Activated B cell treated with CpG ODN at 0.5 μM for 24 hours (primary cell): ENCODE results near the gene TMEM140. TPM values are rescaled to one million over a fixed set of nuclear protein-coding genes. Genes with fewer than 3 reads are reported as not detected.

ENCODE experiments used
- ATAC-seq: fragments of 200-7000 bp; cut with Tn5 transposase; one replicate; pipeline ENCODE4 v1.10.0; 2021; ENCODE audit warnings: low read depth, mild to moderate bottlenecking, moderate library complexity
- CTCF ChIA-PET: fragments of 350-600 bp; sonication (Branson Sonifier 250); formaldehyde crosslinking; loops from one replicate; lab custom pipeline; 2021; ENCODE audit warnings: antibody characterized with exemption; lab: Charles Lee
- POLR2A ChIA-PET: fragments of 350-600 bp; sonication (Branson Sonifier 250); formaldehyde crosslinking; loops from one replicate; lab custom pipeline; 2021; ENCODE audit warnings: antibody characterized with exemption; lab: Charles Lee
- DNase-seq: peaks from one replicate; pipeline ENCODE4 v3.0.0; 2022
- H3K27ac Mint-ChIP-seq: one replicate; pipeline ENCODE4 v1.8.0; 2020; ENCODE audit warnings: mixed read lengths
- H3K27me3 Mint-ChIP-seq: one replicate; pipeline ENCODE4 v1.8.0; 2021; ENCODE audit warnings: mixed read lengths
- H3K36me3 Mint-ChIP-seq: one replicate; pipeline ENCODE4 v1.8.0; 2021; ENCODE audit warnings: low read depth, mixed read lengths
- H3K4me1 Mint-ChIP-seq: one replicate; pipeline ENCODE4 v1.8.0; 2021; ENCODE audit warnings: mixed read lengths
- H3K4me3 Mint-ChIP-seq: one replicate; pipeline ENCODE4 v1.8.0; 2020; ENCODE audit warnings: mild to moderate bottlenecking, mixed read lengths
- H3K9me3 Mint-ChIP-seq: one replicate; pipeline ENCODE4 v1.8.0; 2020; ENCODE audit warnings: mixed read lengths
- intact Hi-C: fragments of 100-400 bp; cut with micrococcal nuclease; formaldehyde crosslinking; loops from one replicate; pipeline ENCODE4 v1.15.1; 2024
- total RNA-seq: library from RNA; stranded (reverse); gene quantifications from 2 replicates; pipeline ENCODE4 v1.2.3, GENCODE V29; 2022
- TF ChIP-seq, protein P1 (sequence below): fragments of 200-600 bp; IDR thresholded peaks from one replicate; pipeline ENCODE4 v1.8.0; 2022; ENCODE audit warnings: antibody characterized with exemption, mild to moderate bottlenecking

The TMEM140 gene
- total RNA-seq, 1 donor from 2014 or later = 20.9 TPM

DNA sequence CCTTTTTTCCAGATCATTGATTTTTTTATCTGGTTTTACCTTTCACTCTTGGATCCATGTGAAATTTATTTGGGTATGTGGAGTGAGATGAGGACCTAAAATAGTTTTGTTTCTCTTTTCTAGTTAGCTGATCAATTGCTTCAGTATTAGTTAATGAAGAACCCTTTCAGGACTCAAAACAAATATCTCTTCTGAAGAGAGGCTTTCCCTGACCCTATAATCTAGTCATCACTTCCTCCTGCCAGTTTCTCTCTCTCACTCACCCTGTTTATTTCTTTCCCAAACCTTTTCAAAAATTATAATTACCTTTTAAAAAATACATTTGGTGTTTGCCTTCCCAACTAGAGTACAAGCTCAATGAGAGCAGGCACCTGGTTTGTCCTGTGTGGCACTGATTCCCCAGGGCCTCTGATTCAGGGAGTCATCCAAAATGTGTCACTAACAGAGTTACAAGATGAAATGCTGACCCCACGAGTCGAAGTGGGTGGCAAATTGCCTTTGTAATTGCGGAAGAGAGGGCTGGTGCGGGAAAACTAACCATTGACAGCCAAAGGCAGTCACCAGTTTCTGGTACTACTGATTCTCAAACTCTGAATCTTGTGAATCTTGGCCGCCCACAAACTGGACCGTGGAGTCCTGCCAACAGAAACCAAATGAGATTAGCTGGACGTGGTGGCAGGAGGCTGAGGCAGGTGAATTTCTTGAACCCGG, 2.4 kb downstream of the TMEM140 start:
- ATAC-seq (no peak), DNase-seq (no peak)
- intact Hi-C loops = no loop called here
- Mint-ChIP-seq H3K9me3 (peaks cover 13% of the 10 kb centered on the region), H3K36me3 (peaks cover 47% of the 10 kb centered on the region), H3K27me3 (no peaks in the 10 kb centered on the region), H3K4me3 (peak overlapping the region; percentile 83), H3K4me1 (peaks cover 88% of the 10 kb centered on the region), H3K27ac (peak overlapping the region; percentile 93)
- CTCF ChIA-PET = interaction anchor here (0.8 to 2.1 kb wide), 7 partner anchors 11 to 164 kb away, joined by 3 to 9 read pairs (median 3); partner anchors contain the start of genes AGBL3, CYREN and WDR91
- TF ChIP-seq, protein P1, sequence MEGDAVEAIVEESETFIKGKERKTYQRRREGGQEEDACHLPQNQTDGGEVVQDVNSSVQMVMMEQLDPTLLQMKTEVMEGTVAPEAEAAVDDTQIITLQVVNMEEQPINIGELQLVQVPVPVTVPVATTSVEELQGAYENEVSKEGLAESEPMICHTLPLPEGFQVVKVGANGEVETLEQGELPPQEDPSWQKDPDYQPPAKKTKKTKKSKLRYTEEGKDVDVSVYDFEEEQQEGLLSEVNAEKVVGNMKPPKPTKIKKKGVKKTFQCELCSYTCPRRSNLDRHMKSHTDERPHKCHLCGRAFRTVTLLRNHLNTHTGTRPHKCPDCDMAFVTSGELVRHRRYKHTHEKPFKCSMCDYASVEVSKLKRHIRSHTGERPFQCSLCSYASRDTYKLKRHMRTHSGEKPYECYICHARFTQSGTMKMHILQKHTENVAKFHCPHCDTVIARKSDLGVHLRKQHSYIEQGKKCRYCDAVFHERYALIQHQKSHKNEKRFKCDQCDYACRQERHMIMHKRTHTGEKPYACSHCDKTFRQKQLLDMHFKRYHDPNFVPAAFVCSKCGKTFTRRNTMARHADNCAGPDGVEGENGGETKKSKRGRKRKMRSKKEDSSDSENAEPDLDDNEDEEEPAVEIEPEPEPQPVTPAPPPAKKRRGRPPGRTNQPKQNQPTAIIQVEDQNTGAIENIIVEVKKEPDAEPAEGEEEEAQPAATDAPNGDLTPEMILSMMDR = no peak
- POLR2A ChIA-PET = interaction anchor here (1.4 to 7.6 kb wide), 4 partner anchors 12 to 164 kb away, joined by 4 to 119 read pairs (median 78); partner anchors contain the start of genes AGBL3, CYREN and WDR91

DNA sequence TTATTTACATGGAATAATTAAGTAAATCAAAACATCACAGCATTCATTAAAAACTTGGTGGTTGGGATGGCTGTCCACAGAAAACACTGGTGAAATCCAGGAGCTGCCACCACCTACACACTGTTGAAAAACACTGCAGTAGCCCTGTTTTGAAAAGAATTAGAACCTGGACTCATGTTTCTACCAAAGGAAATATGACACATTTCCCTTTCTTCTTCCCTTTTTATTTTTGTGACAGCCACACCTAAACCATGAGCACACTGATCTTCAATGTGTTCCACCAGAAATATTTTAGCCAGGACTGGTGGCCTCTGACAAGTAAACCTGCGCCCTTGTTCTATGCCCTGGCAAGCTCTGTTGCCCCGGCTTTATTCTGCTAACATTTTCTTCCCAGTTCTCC, 3.3 kb downstream of the TMEM140 start:
- H3K4me3 Mint-ChIP-seq = peak overlapping the region; percentile 83
- peaks cover 85% of the 10 kb centered on the region for H3K4me1 Mint-ChIP-seq
- DNase-seq = no peak
- H3K27ac Mint-ChIP-seq = peak overlapping the region; percentile 93
- H3K27me3 Mint-ChIP-seq = no peaks in the 10 kb centered on the region
- peaks cover 19% of the 10 kb centered on the region for H3K9me3 Mint-ChIP-seq
- no peak for ATAC-seq
- POLR2A ChIA-PET = interaction anchor here (0.8 to 7.6 kb wide), 5 partner anchors 11 to 164 kb away, joined by 3 to 119 read pairs (median 4); partner anchors contain the start of genes AGBL3, CYREN and WDR91
- H3K36me3 Mint-ChIP-seq = peaks cover 56% of the 10 kb centered on the region
- CTCF ChIA-PET = interaction anchor here (0.8 to 2.0 kb wide), 5 partner anchors 20 to 165 kb away, joined by 3 to 9 read pairs (median 3); partner anchors contain the start of genes AGBL3, CYREN and WDR91
- intact Hi-C loops = no loop called here
- TF ChIP-seq, protein P1 = no peak

DNA sequence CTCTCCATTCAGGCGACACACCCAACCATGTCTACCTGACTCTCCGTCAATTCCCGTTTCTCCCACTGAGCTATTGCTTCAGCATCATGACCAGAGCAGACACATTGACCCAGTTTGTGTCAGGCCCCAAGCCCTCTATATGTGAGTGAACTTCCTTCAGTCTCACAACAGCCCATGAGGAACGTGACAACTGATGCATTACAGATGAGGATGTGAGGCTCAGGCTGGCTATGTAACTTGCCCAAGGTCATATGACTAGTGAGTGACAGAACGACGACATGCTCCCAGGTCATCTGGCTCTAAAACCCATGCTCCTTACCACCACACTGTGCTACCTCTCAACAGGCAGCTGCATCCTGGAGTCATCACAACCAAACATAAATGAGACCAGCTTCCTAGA, 3.7 kb downstream of the TMEM140 start:
- Mint-ChIP-seq H3K27me3 (no peaks in the 10 kb centered on the region), H3K36me3 (peaks cover 60% of the 10 kb centered on the region), H3K9me3 (peaks cover 23% of the 10 kb centered on the region), H3K27ac (peak overlapping the region; percentile 93), H3K4me1 (peaks cover 81% of the 10 kb centered on the region), H3K4me3 (peak overlapping the region; percentile 83)
- DNase-seq (no peak), ATAC-seq (peak; percentile 48)
- intact Hi-C loops = no loop called here
- POLR2A ChIA-PET = interaction anchor here (0.8 to 7.6 kb wide), 6 partner anchors 11 to 165 kb away, joined by 3 to 119 read pairs (median 4); partner anchors contain the start of genes AGBL3, CYREN and WDR91
- CTCF ChIA-PET = interaction anchor here (0.8 to 2.0 kb wide), 5 partner anchors 19 to 165 kb away, joined by 3 to 9 read pairs (median 3); partner anchors contain the start of genes AGBL3, CYREN and WDR91
- TF ChIP-seq, protein P1 = no peak

DNA sequence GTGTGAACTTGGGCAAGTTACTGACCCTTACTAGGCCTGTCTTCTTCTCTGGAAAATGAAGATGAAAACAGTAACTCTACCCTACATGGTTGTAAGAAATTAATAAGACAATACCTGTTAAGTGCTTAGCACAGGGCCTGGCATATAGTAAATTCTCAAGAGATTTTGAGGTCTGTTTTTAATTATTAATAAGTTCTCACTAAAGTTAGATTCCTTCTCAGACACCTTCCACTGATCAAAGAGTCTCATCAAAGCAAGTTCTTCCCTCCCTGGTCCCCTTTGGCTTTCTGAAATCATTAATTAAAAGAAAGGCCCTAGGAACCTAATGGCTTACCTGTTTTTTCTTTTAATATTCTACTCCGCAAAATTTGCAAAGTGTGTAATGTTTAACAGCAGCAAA, 4.6 kb downstream of the TMEM140 start:
- intact Hi-C loops = no loop called here
- CTCF ChIA-PET = no interaction called here

More for the DNA sequence above, 4.6 kb downstream of the TMEM140 start:
- peaks cover 72% of the 10 kb centered on the region for H3K4me1 Mint-ChIP-seq
- TF ChIP-seq, protein P1 = no peak
- no peaks in the 10 kb centered on the region for H3K27me3 Mint-ChIP-seq
- no peak for DNase-seq
- H3K9me3 Mint-ChIP-seq = peaks cover 29% of the 10 kb centered on the region
- peaks cover 69% of the 10 kb centered on the region for H3K36me3 Mint-ChIP-seq
- H3K4me3 Mint-ChIP-seq = no peak overlapping the region
- ATAC-seq = no peak
- no peak overlapping the region for H3K27ac Mint-ChIP-seq
- POLR2A ChIA-PET = interaction anchor here (1.0 to 6.2 kb wide), 2 partner anchors 17 to 165 kb away, joined by 4 to 111 read pairs; partner anchors contain the start of gene CYREN
